Measurements from ENCODE around the gene NKAPL. TPM values are rescaled to one million over a fixed set of nuclear protein-coding genes. Genes with fewer than 3 reads are reported as not detected.

NKAPL gene
- total and polyA plus RNA-seq, 12 donors = 0.37 to 3.4 (median 1.4) TPM; not detected in 1

DNA sequence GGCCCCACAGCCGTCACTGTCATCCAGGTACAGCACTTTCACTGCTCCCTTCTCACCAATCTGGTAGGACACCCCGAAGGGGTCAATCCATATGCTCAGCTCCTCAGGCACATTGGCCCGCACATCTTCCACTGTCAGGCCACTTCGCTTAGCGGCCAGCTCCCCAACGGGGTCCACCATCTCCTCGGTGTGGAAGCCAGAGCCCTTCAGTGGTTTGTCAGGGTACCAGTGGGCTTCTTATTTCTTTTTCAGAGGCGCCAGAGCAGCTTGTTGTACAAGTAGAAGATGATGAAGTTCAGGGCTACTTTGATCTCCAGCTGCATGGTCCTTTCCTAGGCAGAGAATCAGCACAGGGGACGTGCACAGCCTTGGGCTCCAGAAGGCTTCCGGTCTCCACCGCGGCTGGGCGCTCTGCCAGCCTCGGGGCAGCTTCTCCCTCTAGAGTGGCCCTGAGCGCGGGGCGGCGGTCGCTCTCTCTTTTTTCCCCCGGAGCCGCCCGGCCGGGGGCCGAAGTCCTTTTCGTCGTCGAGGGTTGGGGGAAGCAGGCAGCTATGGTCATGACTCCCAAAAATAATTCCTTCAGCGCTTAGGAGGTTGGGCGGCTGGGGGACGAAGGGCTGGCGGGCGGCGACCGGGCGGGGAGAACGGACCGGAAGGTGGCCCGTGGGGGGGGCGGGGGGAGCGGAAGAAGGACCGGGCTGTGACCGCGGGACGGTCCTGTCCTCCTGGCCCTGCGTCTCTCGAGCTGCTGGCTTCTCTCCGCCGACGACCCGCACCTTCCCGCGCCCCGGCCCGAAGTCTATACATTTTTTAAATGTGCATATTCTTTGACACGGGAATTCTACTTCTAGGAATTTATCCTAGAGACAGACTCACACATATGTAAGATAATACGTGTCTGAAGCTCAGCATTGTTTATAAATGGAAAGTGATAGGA is 40.5 kb upstream of the NKAPL start:
- 8 to 20% (median 8%) methylated on average over 28 to 56 of the region's 56 CpGs for WGBS, 4 donors
- peak overlapping the region in 3 of 4 donors; percentile 60 to 87 (median 75) for H3K4me3 ChIP-seq
- H3K27ac ChIP-seq = peak overlapping the region in 3 of 5 donors; percentile 63 to 88 (median 66)
- DNase-seq = peak; percentile 78 to 87 (median 85)
- peaks cover 12% of the 10 kb centered on the region for H3K27me3 ChIP-seq
- no peaks in the 10 kb centered on the region for H3K36me3 ChIP-seq (replicated peaks in 1 of 2)
- intact Hi-C loops (cut with DNase I) = loop anchor here in 1 of 2 donors (10.0 kb wide), 1 partner anchor 74 kb away; the partner anchor contains the start of gene ZKSCAN8
- TF ChIP-seq, protein P1, sequence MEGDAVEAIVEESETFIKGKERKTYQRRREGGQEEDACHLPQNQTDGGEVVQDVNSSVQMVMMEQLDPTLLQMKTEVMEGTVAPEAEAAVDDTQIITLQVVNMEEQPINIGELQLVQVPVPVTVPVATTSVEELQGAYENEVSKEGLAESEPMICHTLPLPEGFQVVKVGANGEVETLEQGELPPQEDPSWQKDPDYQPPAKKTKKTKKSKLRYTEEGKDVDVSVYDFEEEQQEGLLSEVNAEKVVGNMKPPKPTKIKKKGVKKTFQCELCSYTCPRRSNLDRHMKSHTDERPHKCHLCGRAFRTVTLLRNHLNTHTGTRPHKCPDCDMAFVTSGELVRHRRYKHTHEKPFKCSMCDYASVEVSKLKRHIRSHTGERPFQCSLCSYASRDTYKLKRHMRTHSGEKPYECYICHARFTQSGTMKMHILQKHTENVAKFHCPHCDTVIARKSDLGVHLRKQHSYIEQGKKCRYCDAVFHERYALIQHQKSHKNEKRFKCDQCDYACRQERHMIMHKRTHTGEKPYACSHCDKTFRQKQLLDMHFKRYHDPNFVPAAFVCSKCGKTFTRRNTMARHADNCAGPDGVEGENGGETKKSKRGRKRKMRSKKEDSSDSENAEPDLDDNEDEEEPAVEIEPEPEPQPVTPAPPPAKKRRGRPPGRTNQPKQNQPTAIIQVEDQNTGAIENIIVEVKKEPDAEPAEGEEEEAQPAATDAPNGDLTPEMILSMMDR (IDR thresholded peaks at IDR 0.05) = no peak
- no peak for TF ChIP-seq POLR2A (IDR thresholded peaks at IDR 0.05)
- no peaks in the 10 kb centered on the region for H3K9me3 ChIP-seq (replicated peaks in 1 of 3)
- peaks cover 4 to 8% of the 10 kb centered on the region in 2 donors for H3K4me1 ChIP-seq (replicated peaks in 1 of 2)

DNA sequence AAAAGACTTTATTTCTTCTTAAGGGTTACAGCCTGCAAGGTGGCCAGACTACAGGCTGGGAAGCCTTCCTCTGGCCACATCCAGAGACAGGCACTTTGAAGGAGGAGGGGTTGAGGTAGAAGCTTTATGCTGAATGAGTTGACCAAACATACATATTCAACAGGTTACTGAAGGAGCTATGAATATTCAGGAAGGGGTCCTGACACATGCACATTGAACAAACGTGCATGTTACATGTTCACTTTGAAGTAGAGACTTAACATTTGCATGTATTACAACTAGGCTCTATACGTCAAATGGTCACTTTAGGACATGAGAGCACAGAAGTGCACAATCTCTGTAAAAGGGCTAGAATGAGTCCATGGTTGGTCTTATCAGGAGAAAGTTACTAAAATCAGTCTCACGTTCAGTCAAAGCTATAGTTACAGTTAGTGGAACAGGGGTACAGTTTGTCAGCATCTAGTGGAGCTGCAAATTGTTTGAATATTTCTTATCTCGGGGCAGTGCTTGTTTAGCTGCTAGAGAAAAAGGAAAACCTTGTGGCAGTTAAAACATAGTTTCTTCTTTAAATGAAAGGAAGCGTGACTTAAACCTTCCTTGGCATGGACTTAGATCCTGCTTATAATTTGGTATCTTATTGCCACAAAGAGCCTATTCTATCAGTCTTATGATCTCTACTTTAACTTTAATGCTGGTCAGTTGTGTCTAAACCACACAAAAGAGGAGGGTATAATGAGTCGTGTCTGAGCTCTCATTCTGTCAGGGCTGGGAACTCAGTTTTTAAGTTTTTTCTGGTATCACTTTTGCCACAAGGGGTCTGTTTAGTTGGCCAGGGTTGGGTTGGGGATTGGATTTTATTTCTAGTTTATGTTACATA is 38.6 kb upstream of the NKAPL start:
- DNase-seq = no peak
- Histone ChIP-seq H3K27ac (no peak overlapping the region), H3K4me3 (no peak overlapping the region), H3K36me3 (replicated peaks in 1 of 2) (no peaks in the 10 kb centered on the region), H3K27me3 (peaks cover 7% of the 10 kb centered on the region), H3K9me3 (replicated peaks in 1 of 3) (no peaks in the 10 kb centered on the region), H3K4me1 (replicated peaks in 1 of 2) (peaks cover 8 to 10% of the 10 kb centered on the region in 2 donors)
- TF ChIP-seq, protein P1 (IDR thresholded peaks at IDR 0.05) = no peak
- no peak for TF ChIP-seq POLR2A (IDR thresholded peaks at IDR 0.05)
- WGBS, 4 donors = 39 to 49% (median 49%) methylated on average over 6 of the region's 6 CpGs
- intact Hi-C loops (cut with DNase I) = no loop called here

DNA sequence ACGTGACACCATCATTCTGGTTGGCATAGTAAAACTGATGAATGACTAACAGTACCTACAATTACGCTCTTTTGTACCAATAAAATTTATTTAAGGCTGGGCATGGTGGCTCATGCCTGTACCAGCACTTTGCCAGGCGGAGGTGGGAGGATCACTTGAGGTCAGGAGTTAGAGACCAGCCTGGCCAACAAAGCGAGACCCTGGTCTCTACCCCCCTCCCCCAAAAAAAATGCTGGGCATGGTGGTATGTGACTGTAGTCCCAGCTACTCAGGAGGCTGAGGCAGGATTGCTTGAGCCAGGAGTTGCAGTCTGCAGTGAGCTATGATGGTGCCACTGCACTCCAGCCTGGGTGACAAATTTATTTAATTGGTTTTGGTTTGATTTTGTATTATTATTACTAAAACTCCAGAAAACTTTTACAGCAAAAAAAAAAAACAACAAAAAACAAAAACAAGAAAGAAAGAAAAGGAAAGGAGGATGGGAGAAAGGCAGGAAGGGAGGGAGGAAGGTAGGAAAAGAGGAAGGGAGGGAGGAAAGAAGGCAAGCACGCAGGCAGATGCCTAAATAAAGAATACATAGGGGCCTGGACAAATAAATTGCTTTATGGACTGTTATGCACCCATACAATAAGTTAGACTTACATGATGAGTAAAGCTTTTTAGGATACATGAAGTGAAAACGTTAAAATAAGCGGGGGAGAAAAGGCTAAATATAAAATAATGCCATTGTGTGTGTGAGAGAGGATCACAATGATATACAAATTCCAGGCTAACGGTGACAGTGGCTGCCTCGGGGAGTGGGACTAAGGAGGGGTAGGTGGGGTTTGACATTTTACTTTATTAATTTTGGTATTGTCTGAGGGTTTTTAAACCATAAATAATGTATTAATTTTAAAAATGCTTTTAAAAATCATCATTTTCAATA is 34.7 kb upstream of the NKAPL start:
- peaks cover 7 to 15% of the 10 kb centered on the region in 2 donors for H3K4me1 ChIP-seq (replicated peaks in 1 of 2)
- no peak for DNase-seq
- intact Hi-C loops (cut with DNase I) = no loop called here
- TF ChIP-seq POLR2A (IDR thresholded peaks at IDR 0.05) = no peak
- TF ChIP-seq, protein P1 (IDR thresholded peaks at IDR 0.05) = no peak
- H3K27me3 ChIP-seq = peaks cover 7% of the 10 kb centered on the region
- peak overlapping the region in 3 of 4 donors; percentile 42 to 91 (median 58) for H3K4me3 ChIP-seq
- 51 to 57% (median 56%) methylated on average over 9 of the region's 9 CpGs for WGBS, 4 donors
- no peaks in the 10 kb centered on the region for H3K9me3 ChIP-seq (replicated peaks in 1 of 3)
- H3K36me3 ChIP-seq (replicated peaks in 1 of 2) = peaks cover 0 to 21% of the 10 kb centered on the region in 2 donors
- peak overlapping the region in 4 of 5 donors; percentile 48 to 82 (median 72) for H3K27ac ChIP-seq
